GM12878 (cell line): Measurements from ENCODE around the gene TBX5. TPM values are rescaled to one million over a fixed set of nuclear protein-coding genes. Genes with fewer than 3 reads are reported as not detected.

Experiments used
- ATAC-seq: fragments of 200-7000 bp; cut with Tn5 transposase; 3 replicates; pipeline ENCODE4 v1.9.1; 2020; ENCODE audit warnings: mild to moderate bottlenecking, moderate library complexity
- BruUV-seq: library from RNA; stranded (reverse); fragments of 400-500 nt; replicated peaks from 2 replicates; lab custom pipeline; 2021; lab: Mats Ljungman, UMichigan
- CTCF ChIA-PET: fragments of 300-600 bp; sonication (Branson Sonifier 250); formaldehyde crosslinking; extraction: SDS; loops from one replicate; lab custom pipeline; 2021; ENCODE audit warnings: inconsistent platforms; lab: Yijun Ruan, JAX
- POLR2A ChIA-PET: fragments of 350-600 bp; formaldehyde crosslinking; extraction: SDS; loops from one replicate; lab custom pipeline; 2021; ENCODE audit warnings: inconsistent platforms; lab: Charles Lee
- RAD21 ChIA-PET: fragments of 300-600 bp; sonication (Branson Sonifier 250); formaldehyde crosslinking; loops from one replicate; lab custom pipeline; 2023; ENCODE audit warnings: antibody characterized with exemption; ENCODE audit not compliant: unreplicated experiment; lab: Charles Lee
- SMC1A ChIA-PET: fragments of 300-600 bp; sonication (Branson Sonifier 250); formaldehyde crosslinking; loops from one replicate; lab custom pipeline; 2023; ENCODE audit not compliant: unreplicated experiment, uncharacterized antibody; lab: Charles Lee
- DNase-seq: peaks from one replicate; pipeline ENCODE4 v3.0.0-alpha.2; 2011; ENCODE audit warnings: low read depth, low spot score
- FAIRE-seq: peaks from 3 replicates; lab custom pipeline; 2011; peaks lifted over from hg19 to GRCh38; lab: Jason Lieb, UNC
- H2AFZ ChIP-seq: 2 replicates; pipeline ENCODE4 v1.6.0; 2011; ENCODE audit warnings: low read depth, low read length, control low read depth; ENCODE audit not compliant: control insufficient read depth
- H3K27ac ChIP-seq: 2 replicates; pipeline ENCODE4 v1.5.1; 2011; ENCODE audit warnings: control low read depth; ENCODE audit not compliant: control insufficient read depth, insufficient read depth
- H3K27me3 ChIP-seq, 2 experiments: replicated peaks in 1 of 2; 2 replicates each; pipeline versions ENCODE4 v1.6.0 to v1.6.1; 2011; ENCODE audit warnings: low read length in 1 of 2; ENCODE audit not compliant: control insufficient read depth in 2 of 2, insufficient read depth in 2 of 2
- H3K36me3 ChIP-seq, 2 experiments: 2 replicates each; pipeline ENCODE4 v1.5.1; 2011; ENCODE audit warnings: low read length in 1 of 2; ENCODE audit not compliant: control insufficient read depth in 2 of 2, insufficient read depth in 2 of 2
- H3K4me1 ChIP-seq: 2 replicates; pipeline ENCODE4 v1.6.1; 2011; ENCODE audit warnings: mild to moderate bottlenecking, low read length, moderate library complexity, mixed read lengths; ENCODE audit not compliant: control insufficient read depth, insufficient read depth
- H3K4me2 ChIP-seq: 2 replicates; pipeline ENCODE4 v1.6.0; 2011; ENCODE audit warnings: control low read depth; ENCODE audit not compliant: control insufficient read depth, insufficient read depth
- H3K4me3 ChIP-seq: fragments of 200-600 bp; sonication (generic); 2 replicates; pipeline ENCODE4 v1.5.1; 2016
- H3K79me2 ChIP-seq: 2 replicates; pipeline ENCODE4 v1.6.0; 2011; ENCODE audit warnings: low read length; ENCODE audit not compliant: control insufficient read depth, insufficient read depth
- H3K9ac ChIP-seq: 2 replicates; pipeline ENCODE4 v1.8.0; 2011; ENCODE audit warnings: low read length, control low read depth, mixed read lengths; ENCODE audit not compliant: control insufficient read depth, insufficient read depth
- H3K9me3 ChIP-seq: replicated peaks from 3 replicates; pipeline ENCODE4 v1.5.1; 2011; ENCODE audit warnings: mild to moderate bottlenecking, low read length; ENCODE audit not compliant: control insufficient read depth, insufficient read depth
- H4K20me1 ChIP-seq: 2 replicates; pipeline ENCODE4 v1.6.0; 2011; ENCODE audit not compliant: control insufficient read depth, insufficient read depth
- BCL11A ChIP-seq: IDR thresholded peaks from 2 replicates; pipeline ENCODE4 v1.6.1; 2011; ENCODE audit warnings: low read depth, low read length
- CBFB ChIP-seq: IDR thresholded peaks from 2 replicates; pipeline ENCODE4 v1.6.1; 2016; ENCODE audit warnings: antibody characterized with exemption, low read depth
- CHD4 ChIP-seq: fragments of 200-600 bp; sonication (generic); IDR thresholded peaks from 2 replicates; pipeline ENCODE4 v1.6.1; 2016; ENCODE audit warnings: mild to moderate bottlenecking
- E2F4 ChIP-seq: IDR thresholded peaks from 2 replicates; pipeline ENCODE4 v1.6.1; 2012; ENCODE audit warnings: low read depth, low read length, improper control_type of control experiment
- IRF4 ChIP-seq: IDR thresholded peaks from 2 replicates; pipeline ENCODE4 v1.6.1; 2011; ENCODE audit warnings: low read depth, low read length
- KDM1A ChIP-seq: fragments of 200-600 bp; sonication (generic); IDR thresholded peaks from 2 replicates; pipeline ENCODE4 v1.6.1; 2016; ENCODE audit warnings: borderline replicate concordance
- LARP7 ChIP-seq: fragments of 450-650 bp; IDR thresholded peaks from 2 replicates; pipeline ENCODE4 v1.6.1; 2017; ENCODE audit warnings: mild to moderate bottlenecking
- MXI1 ChIP-seq: fragments of 150-350 bp; IDR thresholded peaks from 2 replicates; pipeline ENCODE4 v1.6.1; 2011; ENCODE audit warnings: low read depth, mild to moderate bottlenecking, inconsistent platforms, low read length, improper control_type of control experiment
- NFIC ChIP-seq: IDR thresholded peaks from 2 replicates; pipeline ENCODE4 v1.6.1; 2012; ENCODE audit warnings: low read depth, mild to moderate bottlenecking, inconsistent platforms, low read length, moderate library complexity
- NR2C1 ChIP-seq: fragments of 450-650 bp; IDR thresholded peaks from 2 replicates; pipeline ENCODE4 v1.6.1; 2017; ENCODE audit warnings: antibody characterized with exemption, mild to moderate bottlenecking, moderate library complexity
- RB1 ChIP-seq: fragments of 450-650 bp; formaldehyde crosslinking; IDR thresholded peaks from 2 replicates; pipeline ENCODE4 v1.6.1; 2017; ENCODE audit warnings: mild to moderate bottlenecking, borderline replicate concordance
- TAF1 ChIP-seq: IDR thresholded peaks from 2 replicates; pipeline ENCODE4 v1.6.1; 2011; ENCODE audit warnings: mild to moderate bottlenecking, low read depth, low read length, borderline replicate concordance
- TCF7 ChIP-seq: IDR thresholded peaks from 2 replicates; pipeline ENCODE4 v1.6.1; 2014; ENCODE audit warnings: antibody characterized with exemption, borderline replicate concordance
- YBX1 ChIP-seq: fragments of 450-650 bp; IDR thresholded peaks from 2 replicates; pipeline ENCODE4 v1.6.1; 2016; ENCODE audit warnings: antibody characterized with exemption
- ZNF687 ChIP-seq: fragments of 450-650 bp; IDR thresholded peaks from 2 replicates; pipeline ENCODE4 v1.6.1; 2017; ENCODE audit warnings: mild to moderate bottlenecking, moderate library complexity
- WGBS: methylation state at CpG from one replicate; pipeline ENCODE4 v1.1.6; 2016; ENCODE audit warnings: low lambda C conversion rate; ENCODE audit not compliant: insufficient replicate concordance, insufficient coverage; ENCODE audit errors: missing lambda C conversion rate; 5-methylcytosine and 5-hydroxymethylcytosine counted together
- in situ Hi-C: fragments of 300-500 bp; cut with MboI; formaldehyde crosslinking; loops from 9 replicates; pipeline ENCODE4 v1.14.3; 2018; ENCODE audit warnings: mixed read lengths
- intact Hi-C: fragments of 100-400 bp; cut with micrococcal nuclease; formaldehyde crosslinking; loops from one replicate; pipeline ENCODE4 v1.14.2; 2022; ENCODE audit not compliant: unreplicated experiment
- polyA plus RNA-seq, 11 experiments: library from polyadenylated mRNA; depleted of rRNA in 4 of 11; unstranded in 6 of 11; stranded (reverse) in 5 of 11; fragments of >200 nt; fragmentation: Nextera tagmentation in 4 of 11; fragmentation: Illumina TruSeq in 1 of 11; extraction: Ambion mirVana in 4 of 11; extraction: Trizol in 1 of 11; gene quantifications; 1 replicate in 1 of 11; 2 replicates in 10 of 11; pipeline versions ENCODE4 v1.2.1 to v1.2.3, GENCODE V29; 2011 to 2016; ENCODE audit warnings: inconsistent platforms in 2 of 11, missing spikeins in 2 of 11, low read depth in 1 of 11
- total RNA-seq, 4 experiments: library from RNA; depleted of rRNA in 3 of 4; stranded (reverse); fragments of >200 nt in 3 of 4; fragmentation: Illumina TruSeq in 1 of 4; extraction: Trizol in 1 of 4; gene quantifications; 2 replicates each; pipeline versions ENCODE4 v1.2.1 to v1.2.3, GENCODE V29; 2013 to 2021
- TF ChIP-seq, protein P1 (sequence below): fragments of 150-350 bp; IDR thresholded peaks from 2 replicates; pipeline ENCODE4 v1.6.1; 2016; ENCODE audit warnings: low read depth, low read length
- TF ChIP-seq, protein P2 (sequence below): fragments of 150-350 bp; IDR thresholded peaks from 2 replicates; pipeline ENCODE4 v1.6.1; 2014; ENCODE audit warnings: mild to moderate bottlenecking, low read depth, low read length

The TBX5 gene
- total and polyA plus RNA-seq, 10 of the 15 experiments (the other 5 are each of a cell fraction or from before 2014, with no cell fraction given) = 0.04 TPM; not detected in 9

GRCh38 chr12:114441545-114441944 is 35.6 kb upstream of the TBX5 start:
- POLR2A ChIA-PET = no interaction called here
- H3K9ac ChIP-seq = no peak overlapping the region
- H3K27ac ChIP-seq = no peak overlapping the region
- FAIRE-seq = no peak
- DNase-seq = no peak
- no peaks in the 10 kb centered on the region for H3K79me2 ChIP-seq
- SMC1A ChIA-PET = no interaction called here
- BruUV-seq = no TSS peak
- TF ChIP-seq E2F4 (no peak), KDM1A (no peak), CHD4 (no peak), TAF1 (no peak), IRF4 (no peak), YBX1 (no peak), MXI1 (no peak), LARP7 (no peak), NR2C1 (no peak), TCF7 (no peak), BCL11A (no peak), ZNF687 (no peak), RB1 (no peak), CBFB (no peak), NFIC (no peak)
- TF ChIP-seq, protein P1, sequence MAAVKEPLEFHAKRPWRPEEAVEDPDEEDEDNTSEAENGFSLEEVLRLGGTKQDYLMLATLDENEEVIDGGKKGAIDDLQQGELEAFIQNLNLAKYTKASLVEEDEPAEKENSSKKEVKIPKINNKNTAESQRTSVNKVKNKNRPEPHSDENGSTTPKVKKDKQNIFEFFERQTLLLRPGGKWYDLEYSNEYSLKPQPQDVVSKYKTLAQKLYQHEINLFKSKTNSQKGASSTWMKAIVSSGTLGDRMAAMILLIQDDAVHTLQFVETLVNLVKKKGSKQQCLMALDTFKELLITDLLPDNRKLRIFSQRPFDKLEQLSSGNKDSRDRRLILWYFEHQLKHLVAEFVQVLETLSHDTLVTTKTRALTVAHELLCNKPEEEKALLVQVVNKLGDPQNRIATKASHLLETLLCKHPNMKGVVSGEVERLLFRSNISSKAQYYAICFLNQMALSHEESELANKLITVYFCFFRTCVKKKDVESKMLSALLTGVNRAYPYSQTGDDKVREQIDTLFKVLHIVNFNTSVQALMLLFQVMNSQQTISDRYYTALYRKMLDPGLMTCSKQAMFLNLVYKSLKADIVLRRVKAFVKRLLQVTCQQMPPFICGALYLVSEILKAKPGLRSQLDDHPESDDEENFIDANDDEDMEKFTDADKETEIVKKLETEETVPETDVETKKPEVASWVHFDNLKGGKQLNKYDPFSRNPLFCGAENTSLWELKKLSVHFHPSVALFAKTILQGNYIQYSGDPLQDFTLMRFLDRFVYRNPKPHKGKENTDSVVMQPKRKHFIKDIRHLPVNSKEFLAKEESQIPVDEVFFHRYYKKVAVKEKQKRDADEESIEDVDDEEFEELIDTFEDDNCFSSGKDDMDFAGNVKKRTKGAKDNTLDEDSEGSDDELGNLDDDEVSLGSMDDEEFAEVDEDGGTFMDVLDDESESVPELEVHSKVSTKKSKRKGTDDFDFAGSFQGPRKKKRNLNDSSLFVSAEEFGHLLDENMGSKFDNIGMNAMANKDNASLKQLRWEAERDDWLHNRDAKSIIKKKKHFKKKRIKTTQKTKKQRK = no peak
- TF ChIP-seq, protein P2, sequence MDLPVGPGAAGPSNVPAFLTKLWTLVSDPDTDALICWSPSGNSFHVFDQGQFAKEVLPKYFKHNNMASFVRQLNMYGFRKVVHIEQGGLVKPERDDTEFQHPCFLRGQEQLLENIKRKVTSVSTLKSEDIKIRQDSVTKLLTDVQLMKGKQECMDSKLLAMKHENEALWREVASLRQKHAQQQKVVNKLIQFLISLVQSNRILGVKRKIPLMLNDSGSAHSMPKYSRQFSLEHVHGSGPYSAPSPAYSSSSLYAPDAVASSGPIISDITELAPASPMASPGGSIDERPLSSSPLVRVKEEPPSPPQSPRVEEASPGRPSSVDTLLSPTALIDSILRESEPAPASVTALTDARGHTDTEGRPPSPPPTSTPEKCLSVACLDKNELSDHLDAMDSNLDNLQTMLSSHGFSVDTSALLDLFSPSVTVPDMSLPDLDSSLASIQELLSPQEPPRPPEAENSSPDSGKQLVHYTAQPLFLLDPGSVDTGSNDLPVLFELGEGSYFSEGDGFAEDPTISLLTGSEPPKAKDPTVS = no peak
- RAD21 ChIA-PET = no interaction called here
- no peak overlapping the region for H2AFZ ChIP-seq
- ATAC-seq = no peak
- in situ Hi-C loops = no loop called here
- H3K4me2 ChIP-seq = no peak overlapping the region
- no peaks in the 10 kb centered on the region; the same call in 2 of the 3 replicates for H3K9me3 ChIP-seq
- CTCF ChIA-PET = no interaction called here
- no peak overlapping the region for H3K4me3 ChIP-seq
- 31% methylated on average over 6 of the region's 6 CpGs for WGBS
- intact Hi-C loops = no loop called here
- peaks cover 5 to 17% of the 10 kb centered on the region in 2 experiments; a peak in 3 of 4 replicates for H3K27me3 ChIP-seq
- H3K4me1 ChIP-seq = no peaks in the 10 kb centered on the region
- H3K36me3 ChIP-seq = no peaks in the 10 kb centered on the region
- no peaks in the 10 kb centered on the region for H4K20me1 ChIP-seq
